ENCODE results near the gene STOML2. TPM values are rescaled to one million over a fixed set of nuclear protein-coding genes. Genes with fewer than 3 reads are reported as not detected.

Gene STOML2
- 143 and 232 TPM in 2 replicates for total RNA-seq

GRCh38 chr9:35102769-35103659 lies at the start of gene STOML2:
STOML2 (minus strand) TSS chr9:35103131; CDS start chr9:35103094, 37 bp downstream.

GRCh38 chr9:35115680-35116538 lies 13.0 kb upstream of the STOML2 start, which contains the start of gene ATOSB:
ATOSB (minus strand) TSS chr9:35115862; CDS start chr9:35108274, 7,588 bp downstream.

GRCh38 chr9:35096035-35096849 lies 6.7 kb downstream of the STOML2 start, which contains the start of gene PIGO:
PIGO (minus strand) TSS chr9:35096591; CDS start chr9:35095565, 1,026 bp downstream.

GRCh38 chr9:35079426-35080341 lies 23.2 kb downstream of the STOML2 start, which contains the start of gene FANCG:
FANCG (minus strand) TSS chr9:35079942; CDS start chr9:35079524, 418 bp downstream.

GRCh38 chr9:35072461-35073278 lies 30.3 kb downstream of the STOML2 start, which contains the start of gene VCP:
VCP (minus strand) TSS chr9:35072625; CDS start chr9:35072353, 272 bp downstream.

Other genes starting within 250 kb of the STOML2 start
- gene PHF24, start 144.8 kb downstream of the STOML2 start, total RNA-seq = not detected in 2 replicates
- 11.6 and 22.3 TPM in 2 replicates for gene DNAJB5, start 113.4 kb downstream of the STOML2 start, total RNA-seq
- 516 and 635 TPM in 2 replicates for gene VCP, start 30.5 kb downstream of the STOML2 start, total RNA-seq
- 11.4 and 52.3 TPM in 2 replicates for gene FANCG, start 23.2 kb downstream of the STOML2 start, total RNA-seq
- 18.5 and 22.3 TPM in 2 replicates for gene PIGO, start 6.5 kb downstream of the STOML2 start, total RNA-seq
- gene ATOSB, start 12.7 kb upstream of the STOML2 start, total RNA-seq = 46.8 and 47.3 TPM in 2 replicates
- 28.9 and 35.4 TPM in 2 replicates for gene UNC13B, start 58.9 kb upstream of the STOML2 start, total RNA-seq